ENCODE results near the gene FBL.

Gene FBL

DNA sequence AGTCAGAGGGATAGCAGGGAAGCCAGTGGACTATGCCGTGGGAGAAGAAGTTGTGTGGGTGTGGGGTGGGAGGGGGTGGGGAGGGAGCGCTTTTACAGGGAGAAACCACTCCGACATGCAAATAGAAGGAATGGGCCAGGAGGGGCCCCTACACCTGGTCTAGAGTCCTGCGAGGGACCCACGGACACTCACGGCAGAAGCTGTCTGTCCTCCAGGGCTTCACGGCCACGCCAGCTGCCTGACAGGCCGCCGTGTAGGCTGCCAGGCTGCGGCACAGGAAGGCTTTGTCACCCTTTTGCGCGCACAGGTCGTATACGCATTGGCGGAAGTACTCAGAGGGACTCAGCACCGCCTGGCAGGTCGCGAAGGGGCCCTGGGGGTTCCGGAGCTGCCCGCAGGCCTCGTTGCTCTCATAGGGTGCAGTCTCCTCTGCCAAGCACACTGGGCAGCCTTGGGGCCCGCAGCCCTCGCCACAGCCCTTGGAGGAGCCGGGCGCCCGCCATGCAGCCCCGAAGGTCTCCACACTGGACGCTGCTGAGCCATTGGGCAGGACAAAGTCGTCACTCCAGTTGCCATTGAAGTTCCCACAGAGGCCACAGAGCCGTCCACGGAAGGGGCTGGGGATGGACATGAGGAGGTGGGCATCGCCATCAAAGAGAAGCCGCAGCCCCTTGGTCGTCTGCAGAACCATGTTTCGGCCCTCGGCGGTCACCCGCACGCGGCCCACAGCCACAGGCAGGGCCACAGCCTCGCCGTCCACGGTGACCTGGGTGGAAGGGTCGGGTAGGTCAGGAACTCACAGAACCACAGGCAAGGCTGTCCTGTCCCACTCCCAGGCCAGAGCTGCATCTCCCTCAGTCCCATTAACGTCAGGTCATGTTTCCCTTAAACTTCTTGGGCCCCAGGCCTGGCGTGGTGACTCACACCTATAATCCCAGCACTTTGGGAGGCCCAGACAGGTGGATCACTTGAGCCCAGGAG, 26.0 kb upstream of the FBL start:
- H3K9ac ChIP-seq (ENCODE audit: low read length), result no peak overlapping the region
- no peaks in the 10 kb centered on the region for H4K20me1 ChIP-seq (ENCODE audit: low read depth, low read length)
- H3K9me2 ChIP-seq (replicated peaks; ENCODE audit: insufficient read depth, low read length), result no peaks in the 10 kb centered on the region
- H3K27ac ChIP-seq (ENCODE audit: low read depth, low read length), result no peak overlapping the region
- no peaks in the 10 kb centered on the region for H3K79me2 ChIP-seq (ENCODE audit: insufficient read depth, low read length)
- H3K4me3 ChIP-seq (ENCODE audit: insufficient read depth, low read length, poor library complexity, severe bottlenecking), result no peak overlapping the region
- H2AFZ ChIP-seq (ENCODE audit: low read depth, low read length, severe bottlenecking), result no peak overlapping the region
- TF ChIP-seq, protein P1, sequence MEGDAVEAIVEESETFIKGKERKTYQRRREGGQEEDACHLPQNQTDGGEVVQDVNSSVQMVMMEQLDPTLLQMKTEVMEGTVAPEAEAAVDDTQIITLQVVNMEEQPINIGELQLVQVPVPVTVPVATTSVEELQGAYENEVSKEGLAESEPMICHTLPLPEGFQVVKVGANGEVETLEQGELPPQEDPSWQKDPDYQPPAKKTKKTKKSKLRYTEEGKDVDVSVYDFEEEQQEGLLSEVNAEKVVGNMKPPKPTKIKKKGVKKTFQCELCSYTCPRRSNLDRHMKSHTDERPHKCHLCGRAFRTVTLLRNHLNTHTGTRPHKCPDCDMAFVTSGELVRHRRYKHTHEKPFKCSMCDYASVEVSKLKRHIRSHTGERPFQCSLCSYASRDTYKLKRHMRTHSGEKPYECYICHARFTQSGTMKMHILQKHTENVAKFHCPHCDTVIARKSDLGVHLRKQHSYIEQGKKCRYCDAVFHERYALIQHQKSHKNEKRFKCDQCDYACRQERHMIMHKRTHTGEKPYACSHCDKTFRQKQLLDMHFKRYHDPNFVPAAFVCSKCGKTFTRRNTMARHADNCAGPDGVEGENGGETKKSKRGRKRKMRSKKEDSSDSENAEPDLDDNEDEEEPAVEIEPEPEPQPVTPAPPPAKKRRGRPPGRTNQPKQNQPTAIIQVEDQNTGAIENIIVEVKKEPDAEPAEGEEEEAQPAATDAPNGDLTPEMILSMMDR (IDR thresholded peaks at IDR 0.05; ENCODE audit: insufficient read depth, low read length, poor library complexity, severe bottlenecking), result no peak
- no peak for TF ChIP-seq EZH2phosphoT487 (conservative IDR thresholded peaks at IDR 0.05; ENCODE audit: low read length)
- H3K4me2 ChIP-seq (ENCODE audit: low read depth, low read length, poor library complexity, severe bottlenecking), result no peak overlapping the region
- no peaks in the 10 kb centered on the region for H3K27me3 ChIP-seq (ENCODE audit: low read length)
- H3K36me3 ChIP-seq (ENCODE audit: low read length), result no peaks in the 10 kb centered on the region
- no peaks in the 10 kb centered on the region for H3K9me3 ChIP-seq (ENCODE audit: insufficient read depth, low read length)
- H3F3A ChIP-seq (ENCODE audit: insufficient read depth), result no peaks in the 10 kb centered on the region

DNA sequence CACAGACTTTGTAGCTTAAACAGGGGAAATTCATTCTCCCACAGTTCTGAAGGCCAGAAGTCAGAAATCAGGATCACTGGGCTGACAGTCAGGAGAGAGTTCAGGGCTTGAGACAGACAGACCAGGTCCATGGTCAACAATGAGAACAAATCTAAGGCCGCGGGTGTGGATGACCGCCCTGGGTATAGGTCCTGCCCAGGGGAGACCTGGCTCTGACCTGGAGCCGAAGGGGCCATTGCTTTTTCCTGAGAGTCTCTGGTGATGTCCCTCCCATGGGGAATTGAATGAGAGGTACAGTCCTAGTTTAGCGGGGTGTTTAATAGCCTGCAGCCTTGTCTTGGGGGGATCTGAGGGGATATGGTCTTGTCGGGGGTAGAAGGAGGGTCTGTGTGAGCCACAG, 25.2 kb upstream of the FBL start:
- Histone ChIP-seq H4K20me1 (ENCODE audit: low read depth, low read length) (no peaks in the 10 kb centered on the region), H3F3A (ENCODE audit: insufficient read depth) (no peaks in the 10 kb centered on the region), H3K36me3 (ENCODE audit: low read length) (no peaks in the 10 kb centered on the region), H3K4me2 (ENCODE audit: low read depth, low read length, poor library complexity, severe bottlenecking) (no peak overlapping the region), H3K79me2 (ENCODE audit: insufficient read depth, low read length) (no peaks in the 10 kb centered on the region), H3K9ac (ENCODE audit: low read length) (no peak overlapping the region), H3K27ac (ENCODE audit: low read depth, low read length) (no peak overlapping the region), H2AFZ (ENCODE audit: low read depth, low read length, severe bottlenecking) (no peak overlapping the region), H3K9me3 (ENCODE audit: insufficient read depth, low read length) (no peaks in the 10 kb centered on the region), H3K9me2 (replicated peaks; ENCODE audit: insufficient read depth, low read length) (no peaks in the 10 kb centered on the region), H3K4me3 (ENCODE audit: insufficient read depth, low read length, poor library complexity, severe bottlenecking) (no peak overlapping the region), H3K27me3 (ENCODE audit: low read length) (no peaks in the 10 kb centered on the region)
- no peak for TF ChIP-seq EZH2phosphoT487 (conservative IDR thresholded peaks at IDR 0.05; ENCODE audit: low read length)
- TF ChIP-seq, protein P1 (IDR thresholded peaks at IDR 0.05; ENCODE audit: insufficient read depth, low read length, poor library complexity, severe bottlenecking), result no peak

DNA sequence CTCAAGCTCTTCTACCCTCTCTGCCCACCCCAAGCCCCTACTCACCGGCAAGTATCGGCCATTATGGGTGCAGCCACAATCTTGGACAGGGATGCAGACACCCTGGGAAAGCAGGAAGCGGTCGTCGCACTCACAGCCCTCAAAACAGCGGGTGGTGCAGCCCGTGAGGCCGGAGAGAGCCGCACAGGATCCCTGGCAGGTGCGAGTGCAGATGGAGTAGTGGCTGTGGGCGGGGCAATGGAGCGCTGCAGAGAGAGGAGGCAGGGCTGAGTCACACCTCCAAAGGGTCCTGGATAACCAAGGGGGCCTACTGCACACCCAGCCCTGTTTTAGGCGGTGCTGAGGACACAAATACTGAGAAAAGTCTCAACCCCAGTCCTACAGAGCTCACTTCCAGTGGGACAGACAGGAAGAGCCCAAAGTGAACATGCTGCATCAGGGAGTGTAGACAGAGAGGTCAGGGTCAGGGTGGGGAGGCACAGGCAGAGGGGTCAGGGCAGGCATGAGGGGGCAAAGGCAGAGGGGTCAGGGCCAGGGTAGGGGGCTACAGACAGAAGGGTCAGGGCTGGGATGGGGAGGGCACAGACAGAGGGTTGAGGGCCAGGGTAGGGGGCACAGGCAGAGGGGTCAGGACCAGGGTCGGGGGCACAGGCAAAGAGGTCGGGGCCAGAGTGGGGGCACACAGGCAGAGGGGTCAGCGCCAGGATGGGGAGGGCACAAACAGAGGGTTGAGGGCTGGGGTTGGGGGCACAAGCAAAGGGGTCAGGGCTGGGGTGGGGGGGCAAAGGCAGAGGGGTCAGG, 24.2 kb upstream of the FBL start:
- no peaks in the 10 kb centered on the region for H3K79me2 ChIP-seq (ENCODE audit: insufficient read depth, low read length)
- no peaks in the 10 kb centered on the region for H4K20me1 ChIP-seq (ENCODE audit: low read depth, low read length)
- no peaks in the 10 kb centered on the region for H3K9me2 ChIP-seq (replicated peaks; ENCODE audit: insufficient read depth, low read length)
- H3F3A ChIP-seq (ENCODE audit: insufficient read depth), result no peaks in the 10 kb centered on the region
- H3K36me3 ChIP-seq (ENCODE audit: low read length), result no peaks in the 10 kb centered on the region
- H3K9me3 ChIP-seq (ENCODE audit: insufficient read depth, low read length), result no peaks in the 10 kb centered on the region
- no peak overlapping the region for H3K4me3 ChIP-seq (ENCODE audit: insufficient read depth, low read length, poor library complexity, severe bottlenecking)
- TF ChIP-seq, protein P1 (IDR thresholded peaks at IDR 0.05; ENCODE audit: insufficient read depth, low read length, poor library complexity, severe bottlenecking), result no peak
- no peak for TF ChIP-seq EZH2phosphoT487 (conservative IDR thresholded peaks at IDR 0.05; ENCODE audit: low read length)
- no peak overlapping the region for H3K9ac ChIP-seq (ENCODE audit: low read length)
- no peak overlapping the region for H2AFZ ChIP-seq (ENCODE audit: low read depth, low read length, severe bottlenecking)
- H3K27me3 ChIP-seq (ENCODE audit: low read length), result no peaks in the 10 kb centered on the region
- H3K27ac ChIP-seq (ENCODE audit: low read depth, low read length), result no peak overlapping the region
- no peak overlapping the region for H3K4me2 ChIP-seq (ENCODE audit: low read depth, low read length, poor library complexity, severe bottlenecking)

Data from SU-DHL-6 (cell line).